Measurements from ENCODE around the gene SUGCT.
"Not testable (repeated sequence)": the region's sequence is repeated elsewhere in the genome, so short reads cannot be mapped to it uniquely, and the experiment has no call there.

SUGCT gene

DNA sequence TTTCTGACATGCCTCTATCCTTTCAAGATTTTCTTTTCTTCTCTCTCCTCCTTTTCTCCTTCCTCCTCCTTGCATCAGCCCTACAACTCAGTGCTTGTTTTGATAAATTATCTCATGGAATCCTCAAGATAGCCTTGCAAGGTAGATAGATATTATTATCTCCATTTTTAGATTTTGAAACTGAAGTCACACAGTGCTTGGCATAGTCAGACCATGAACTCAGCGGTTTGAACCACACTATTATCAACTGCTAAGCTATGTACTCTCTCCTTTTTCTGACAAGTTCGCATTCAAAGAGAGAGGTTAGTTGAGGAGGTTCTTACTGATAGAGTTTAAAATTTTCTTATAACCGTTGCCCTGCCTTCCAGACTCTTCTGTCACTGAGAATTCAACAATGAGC, 79.1 kb downstream of the SUGCT start:
- no peak for TF ChIP-seq ZFX (IDR thresholded peaks at IDR 0.05)
- TF ChIP-seq, protein P1, sequence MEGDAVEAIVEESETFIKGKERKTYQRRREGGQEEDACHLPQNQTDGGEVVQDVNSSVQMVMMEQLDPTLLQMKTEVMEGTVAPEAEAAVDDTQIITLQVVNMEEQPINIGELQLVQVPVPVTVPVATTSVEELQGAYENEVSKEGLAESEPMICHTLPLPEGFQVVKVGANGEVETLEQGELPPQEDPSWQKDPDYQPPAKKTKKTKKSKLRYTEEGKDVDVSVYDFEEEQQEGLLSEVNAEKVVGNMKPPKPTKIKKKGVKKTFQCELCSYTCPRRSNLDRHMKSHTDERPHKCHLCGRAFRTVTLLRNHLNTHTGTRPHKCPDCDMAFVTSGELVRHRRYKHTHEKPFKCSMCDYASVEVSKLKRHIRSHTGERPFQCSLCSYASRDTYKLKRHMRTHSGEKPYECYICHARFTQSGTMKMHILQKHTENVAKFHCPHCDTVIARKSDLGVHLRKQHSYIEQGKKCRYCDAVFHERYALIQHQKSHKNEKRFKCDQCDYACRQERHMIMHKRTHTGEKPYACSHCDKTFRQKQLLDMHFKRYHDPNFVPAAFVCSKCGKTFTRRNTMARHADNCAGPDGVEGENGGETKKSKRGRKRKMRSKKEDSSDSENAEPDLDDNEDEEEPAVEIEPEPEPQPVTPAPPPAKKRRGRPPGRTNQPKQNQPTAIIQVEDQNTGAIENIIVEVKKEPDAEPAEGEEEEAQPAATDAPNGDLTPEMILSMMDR (conservative IDR thresholded peaks at IDR 0.05) = no peak
- no peak overlapping the region for H3K27ac ChIP-seq

DNA sequence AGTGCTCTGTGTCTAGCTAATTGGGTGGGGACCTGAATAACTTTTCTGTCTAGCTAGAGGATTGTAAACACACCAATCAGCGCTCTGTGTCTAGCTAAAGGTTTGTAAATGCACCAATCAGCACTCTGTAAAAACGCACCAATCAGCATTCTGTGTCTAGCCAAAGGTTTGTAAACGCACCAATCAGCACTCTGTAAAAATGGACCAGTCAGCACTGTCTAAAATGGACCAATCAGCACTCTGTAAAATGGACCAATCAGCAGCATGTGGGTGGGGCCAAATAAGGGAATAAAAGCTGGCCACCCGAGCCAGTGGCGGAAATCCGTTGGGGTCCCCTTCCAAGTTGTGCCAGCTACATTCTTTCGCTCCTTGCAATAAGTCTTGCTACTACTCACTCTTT, 83.8 kb downstream of the SUGCT start:
- not testable (repeated sequence) for H3K27ac ChIP-seq

DNA sequence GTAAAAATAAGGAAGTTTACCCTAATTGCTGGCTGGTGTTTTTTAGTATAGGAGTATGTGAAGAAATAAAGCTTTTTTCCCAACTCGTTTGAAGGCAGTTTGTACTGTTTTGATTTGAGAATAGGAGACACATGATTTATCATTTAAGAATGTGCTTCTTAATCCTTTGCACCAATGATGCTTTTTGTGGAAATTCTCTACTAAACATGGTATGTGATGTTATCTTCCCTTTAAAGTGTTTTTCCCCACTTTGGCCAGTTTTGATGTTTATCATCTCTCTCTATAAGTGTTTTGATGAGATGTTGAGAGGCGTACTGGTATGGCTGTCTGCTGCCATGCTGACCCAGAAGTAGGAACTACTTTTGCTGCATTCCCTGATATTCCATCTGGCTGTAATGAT, 85.1 kb downstream of the SUGCT start:
- TF ChIP-seq, protein P1 (conservative IDR thresholded peaks at IDR 0.05) = no peak
- no peak for TF ChIP-seq ZFX (IDR thresholded peaks at IDR 0.05)
- H3K27ac ChIP-seq = no peak overlapping the region

DNA sequence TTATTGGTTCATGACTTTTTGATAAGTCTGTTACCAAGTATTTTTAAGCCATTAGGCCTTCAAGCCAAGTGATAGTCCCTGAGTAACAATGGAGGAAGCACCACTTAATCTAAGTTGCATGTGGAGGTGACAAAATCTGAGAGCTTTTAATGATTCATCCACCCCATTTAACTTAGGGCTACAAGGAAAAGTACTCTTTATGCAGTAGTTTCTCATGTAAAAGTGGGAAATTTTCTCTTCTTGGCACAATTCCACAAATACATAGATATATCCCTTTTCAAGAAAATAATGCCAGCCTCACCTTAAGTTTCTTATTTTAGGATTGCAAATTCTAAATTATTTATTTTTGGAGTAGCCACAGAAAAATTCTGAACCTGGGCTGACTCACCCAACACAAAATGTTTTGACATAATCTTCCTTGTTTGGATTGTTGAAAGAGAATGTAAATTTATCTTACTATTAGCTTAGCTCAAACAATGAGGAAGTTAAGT, 85.7 kb downstream of the SUGCT start:
- TF ChIP-seq, protein P1 (conservative IDR thresholded peaks at IDR 0.05) = no peak
- TF ChIP-seq ZFX (IDR thresholded peaks at IDR 0.05) = no peak
- no peak overlapping the region for H3K27ac ChIP-seq

DNA sequence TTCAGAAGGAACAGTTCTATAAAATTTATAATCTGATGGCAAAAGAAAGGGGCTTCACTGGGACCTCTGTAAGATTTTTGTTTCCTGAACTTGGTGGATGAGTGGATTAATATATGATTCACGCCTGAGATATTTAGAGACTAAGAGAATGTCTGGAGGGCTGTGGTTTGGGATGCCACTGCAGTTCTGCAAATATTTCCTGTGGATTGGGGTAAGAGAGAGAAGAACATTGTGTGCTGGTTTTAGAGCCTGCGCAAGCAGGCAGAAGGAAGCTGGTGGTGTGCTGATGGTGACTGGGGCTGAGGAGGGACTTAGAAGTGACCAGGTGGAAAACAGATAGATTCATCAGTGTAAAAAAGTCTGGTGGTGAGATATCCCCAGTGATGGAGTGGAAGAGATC, 87.0 kb downstream of the SUGCT start:
- TF ChIP-seq, protein P1 (conservative IDR thresholded peaks at IDR 0.05) = no peak
- no peak for TF ChIP-seq ZFX (IDR thresholded peaks at IDR 0.05)
- no peak overlapping the region for H3K27ac ChIP-seq

DNA sequence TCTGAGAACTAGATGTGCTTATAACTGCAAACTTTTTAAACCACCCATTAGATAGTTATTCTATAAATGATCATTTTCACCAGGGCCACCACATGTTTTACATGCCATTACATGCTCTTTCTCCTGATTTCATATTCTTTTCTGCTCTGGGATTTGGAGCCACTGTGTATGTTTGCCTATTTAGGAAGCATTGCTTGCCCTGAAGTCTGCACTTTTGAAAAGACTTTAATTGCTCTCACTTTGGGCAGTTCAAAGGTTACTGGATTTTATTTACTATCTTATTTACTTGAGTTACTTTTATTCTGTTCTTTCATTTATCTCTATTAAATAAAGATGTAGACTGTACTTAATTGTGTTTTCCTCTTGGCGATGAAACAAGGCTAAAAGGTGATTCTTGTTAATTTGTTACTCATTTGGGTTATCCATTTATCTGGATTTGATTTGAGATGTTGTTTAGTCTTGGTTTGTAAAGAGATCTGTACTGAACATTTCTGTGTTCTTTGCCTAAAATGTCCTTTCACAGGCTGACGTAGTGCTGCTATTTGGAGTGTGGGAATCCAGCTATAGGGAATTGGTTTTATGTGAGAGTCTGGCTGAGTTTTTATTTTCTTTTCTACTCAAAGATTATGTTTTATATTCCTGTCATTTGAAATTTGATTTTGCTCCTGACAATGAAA, 88.8 kb downstream of the SUGCT start:
- H3K27ac ChIP-seq = no peak overlapping the region
- TF ChIP-seq, protein P1 (conservative IDR thresholded peaks at IDR 0.05) = no peak
- TF ChIP-seq ZFX (IDR thresholded peaks at IDR 0.05) = no peak

DNA sequence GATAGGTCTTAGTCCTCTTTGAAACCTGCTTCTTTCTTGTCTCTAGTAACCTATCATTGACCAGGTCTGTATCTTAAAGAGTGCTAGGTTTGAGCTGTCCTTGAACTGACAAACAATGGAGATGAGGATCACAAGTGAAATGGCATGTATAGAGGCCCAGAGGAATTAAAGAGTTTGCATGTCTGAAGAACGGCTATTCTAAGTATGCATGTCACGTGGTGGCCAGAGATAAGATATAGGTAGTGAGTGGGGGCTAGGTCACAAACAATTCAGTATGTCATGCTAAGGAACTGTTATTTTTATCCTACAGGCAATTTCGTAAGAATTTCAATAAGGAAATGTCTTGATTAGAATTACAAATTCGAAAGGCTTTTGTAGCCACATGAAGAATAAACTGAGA, 95.3 kb downstream of the SUGCT start:
- TF ChIP-seq, protein P1 (conservative IDR thresholded peaks at IDR 0.05) = no peak
- no peak for TF ChIP-seq ZFX (IDR thresholded peaks at IDR 0.05)
- no peak overlapping the region for H3K27ac ChIP-seq

DNA sequence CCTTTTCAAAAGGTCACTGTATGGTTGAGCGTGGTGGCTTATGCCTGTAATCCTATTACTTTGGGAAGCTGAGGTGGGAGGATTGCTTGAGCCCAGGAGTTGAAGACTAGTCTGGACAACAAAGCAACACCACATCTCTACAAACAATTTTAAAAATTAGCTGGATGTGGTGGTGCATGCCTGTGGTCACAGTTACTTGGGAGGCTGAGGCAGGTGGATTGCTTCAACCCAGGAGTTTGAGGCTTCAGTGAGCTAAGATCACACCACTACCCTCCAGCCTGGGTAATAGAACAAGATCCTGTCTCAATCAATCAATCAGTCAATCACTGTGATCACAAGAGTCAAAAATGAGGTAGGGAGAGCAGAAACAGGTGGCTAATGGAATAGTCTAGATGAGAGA, 97.0 kb downstream of the SUGCT start:
- H3K27ac ChIP-seq = no peak overlapping the region
- no peak for TF ChIP-seq ZFX (IDR thresholded peaks at IDR 0.05)
- TF ChIP-seq, protein P1 (conservative IDR thresholded peaks at IDR 0.05) = no peak

Measured in C4-2B (cell line).